AG09319 (cell line): ENCODE measurements around the gene CPT1A.

Source experiments
- DNase-seq: peaks from one replicate; pipeline ENCODE4 v3.0.0-alpha.2; 2010; ENCODE audit warnings: low read depth; ENCODE audit errors: extremely low read depth
- CTCF ChIP-seq: IDR thresholded peaks from 2 replicates; pipeline ENCODE4 v1.5.1; 2011; ENCODE audit warnings: low read depth, mild to moderate bottlenecking, inconsistent platforms, low read length, moderate library complexity

Gene CPT1A

GRCh38 chr11:68848429-68848828, 6.7 kb upstream of the CPT1A start:
- no peak for DNase-seq
- no peak for TF ChIP-seq CTCF

- TF ChIP-seq CTCF = no peak
- no peak for DNase-seq
These were observed 5.7 kb upstream of the CPT1A start for GRCh38 chr11:68847395-68847794.

DNA sequence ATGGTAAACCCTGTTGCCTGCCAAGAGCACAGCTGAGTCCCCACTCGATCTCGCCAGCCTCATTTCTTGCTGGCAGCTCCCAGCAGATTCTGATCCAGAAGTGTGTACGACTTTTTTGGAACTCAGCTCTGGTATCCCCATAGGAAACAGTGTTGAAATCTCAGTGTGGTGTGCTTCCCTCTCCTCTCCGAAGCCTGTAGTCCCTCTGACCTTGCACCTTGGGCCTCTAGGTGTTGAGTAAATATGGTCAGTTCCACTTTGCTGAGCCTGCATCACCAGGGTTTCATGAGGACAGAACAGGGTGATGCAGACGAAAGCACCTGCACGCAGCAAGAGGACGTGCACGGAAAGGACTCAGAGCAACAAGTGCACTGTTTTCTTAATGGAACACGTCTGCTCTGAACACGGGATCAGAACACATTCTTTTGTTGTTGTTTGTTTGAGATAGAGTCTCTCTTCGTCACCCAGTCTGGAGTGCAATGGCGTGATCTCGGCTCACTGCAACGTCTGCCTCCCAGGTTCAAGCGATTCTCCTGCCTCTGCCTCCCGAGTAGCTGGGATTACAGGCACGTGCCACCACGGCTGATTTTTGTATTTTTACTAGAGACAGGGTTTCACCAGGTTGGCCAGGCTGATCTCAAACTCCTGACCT, 3.8 kb upstream of the CPT1A start:
- no peak for TF ChIP-seq CTCF
- DNase-seq = no peak

GRCh38 chr11:68844801-68845200, 3.1 kb upstream of the CPT1A start:
- no peak for DNase-seq
- TF ChIP-seq CTCF = no peak

- DNase-seq = no peak
- TF ChIP-seq CTCF = no peak
These were observed 2.7 kb upstream of the CPT1A start for GRCh38 chr11:68844376-68844775.

DNA sequence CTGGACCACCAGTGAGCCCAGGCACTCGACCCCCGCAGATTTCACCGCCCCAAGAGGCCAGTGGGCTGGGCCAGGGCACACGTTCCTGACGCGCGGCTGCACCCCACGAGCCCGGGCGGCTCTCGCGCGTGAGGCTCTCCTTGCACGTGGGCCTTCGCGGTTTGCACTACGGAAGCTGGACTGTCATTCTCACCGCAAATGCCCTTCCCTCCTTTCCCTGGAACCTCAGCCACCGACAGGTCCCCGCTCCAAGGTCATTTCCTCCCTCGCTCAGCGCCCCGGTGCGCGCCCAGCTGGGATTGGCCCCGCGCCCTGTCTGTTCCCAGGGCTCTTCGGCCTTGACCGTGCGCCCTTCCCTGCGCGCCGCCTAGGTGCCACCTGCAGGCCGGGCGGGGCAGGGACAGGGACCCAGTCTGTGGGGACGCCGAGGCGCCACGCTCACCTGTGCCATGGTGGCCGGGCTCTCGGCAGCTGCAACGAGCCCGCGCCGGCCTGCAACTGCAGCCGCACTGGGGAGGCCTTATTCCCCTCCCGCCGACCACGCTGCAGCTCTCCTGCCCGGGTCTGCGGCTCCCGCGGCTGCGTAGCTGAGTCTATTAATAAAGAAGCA, 2.1 kb upstream of the CPT1A start:
- TF ChIP-seq CTCF = no peak
- no peak for DNase-seq

DNA sequence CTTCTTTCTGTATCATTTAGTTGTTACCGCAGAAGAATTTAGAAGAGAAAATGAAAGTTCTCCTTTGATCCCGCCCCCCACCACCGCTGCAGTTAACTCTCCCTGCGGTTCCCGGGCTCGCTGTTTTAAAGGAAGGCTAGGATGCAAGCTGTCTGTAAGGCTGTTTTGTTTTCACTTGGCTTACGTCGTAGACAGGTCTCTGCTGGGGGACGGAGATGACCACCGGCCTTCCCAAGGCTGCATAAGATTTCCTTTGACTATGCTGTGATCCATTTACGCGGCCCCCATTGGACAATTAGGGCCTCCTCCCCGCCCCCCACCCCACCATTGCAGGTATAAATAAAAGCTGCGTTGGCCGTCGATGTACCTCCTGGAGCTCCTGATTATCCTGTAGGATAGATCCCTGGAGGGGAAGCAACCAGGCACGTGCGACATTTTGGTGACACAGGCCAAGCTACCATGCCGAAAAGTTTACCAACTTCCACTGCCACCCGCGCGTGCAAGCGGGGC, 1.4 kb upstream of the CPT1A start:
- DNase-seq = no peak
- no peak for TF ChIP-seq CTCF
